Mesendoderm (in vitro differentiated cells): ENCODE data around the gene GARIN3.

Experiments used
- DNase-seq: peaks from one replicate; pipeline ENCODE4 v3.0.0; 2013
- H2AK5ac ChIP-seq: 2 replicates; pipeline ENCODE4 v1.6.1; 2013; ENCODE audit warnings: low read length, inconsistent platforms
- H2BK120ac ChIP-seq: 2 replicates; pipeline ENCODE4 v1.6.1; 2013; ENCODE audit warnings: low read depth, mild to moderate bottlenecking, low read length, moderate library complexity, mixed read lengths
- H2BK15ac ChIP-seq: replicated peaks from 2 replicates; pipeline ENCODE4 v1.6.1; 2013; ENCODE audit warnings: low read depth, mild to moderate bottlenecking, moderate library complexity
- H2BK5ac ChIP-seq: 2 replicates; pipeline ENCODE4 v1.6.1; 2013; ENCODE audit warnings: low read length, inconsistent platforms
- H3K18ac ChIP-seq: 2 replicates; pipeline ENCODE4 v1.6.1; 2013; ENCODE audit warnings: mild to moderate bottlenecking, low read length, mixed read lengths
- H3K23ac ChIP-seq: one replicate; pipeline ENCODE4 v1.6.1; 2013; ENCODE audit warnings: low read length
- H3K27ac ChIP-seq: 2 replicates; pipeline ENCODE4 v1.5.1; 2013; ENCODE audit warnings: low read depth, mild to moderate bottlenecking, inconsistent platforms, low read length, moderate library complexity
- H3K27me3 ChIP-seq: 2 replicates; pipeline ENCODE4 v1.6.1; 2013; ENCODE audit warnings: low read length, control low read depth, mild to moderate bottlenecking, inconsistent platforms; ENCODE audit not compliant: insufficient read depth, poor library complexity
- H3K36me3 ChIP-seq: 2 replicates; pipeline ENCODE4 v1.6.1; 2013; ENCODE audit warnings: low read length, inconsistent platforms; ENCODE audit not compliant: control insufficient read depth, insufficient read depth
- H3K4ac ChIP-seq: one replicate; pipeline ENCODE4 v1.6.1; 2013; ENCODE audit warnings: low read depth, mild to moderate bottlenecking, low read length, moderate library complexity
- H3K4me1 ChIP-seq: 2 replicates; pipeline ENCODE4 v1.6.1; 2013; ENCODE audit warnings: low read depth, low read length, inconsistent platforms; ENCODE audit not compliant: control insufficient read depth
- H3K4me2 ChIP-seq: 2 replicates; pipeline ENCODE4 v1.6.1; 2013; ENCODE audit warnings: low read length
- H3K4me3 ChIP-seq: 2 replicates; pipeline ENCODE4 v1.5.1; 2013; ENCODE audit warnings: mild to moderate bottlenecking, low read length
- H3K56ac ChIP-seq: one replicate; pipeline ENCODE4 v1.6.1; 2013; ENCODE audit warnings: low read length
- H3K79me1 ChIP-seq: 2 replicates; pipeline ENCODE4 v1.6.1; 2013; ENCODE audit warnings: low read length, inconsistent platforms
- H3K79me2 ChIP-seq: 2 replicates; pipeline ENCODE4 v1.6.1; 2013; ENCODE audit warnings: mild to moderate bottlenecking, low read length; ENCODE audit not compliant: control insufficient read depth, insufficient read depth
- H3K9ac ChIP-seq: 2 replicates; pipeline ENCODE4 v1.6.1; 2013; ENCODE audit warnings: low read length, inconsistent platforms
- H4K5ac ChIP-seq: one replicate; pipeline ENCODE4 v1.6.1; 2013; ENCODE audit warnings: low read length
- H4K8ac ChIP-seq: one replicate; pipeline ENCODE4 v1.6.1; 2013; ENCODE audit warnings: low read depth, mild to moderate bottlenecking, control low read depth, low read length, moderate library complexity
- WGBS: extraction: QIAGEN DNeasy Blood & Tissue Kit; methylation state at CpG from one replicate; pipeline ENCODE4 v1.1.7; 2013; ENCODE audit warnings: low lambda C conversion rate, missing lambda C conversion rate; ENCODE audit not compliant: insufficient coverage; ENCODE audit errors: extremely low coverage; 5-methylcytosine and 5-hydroxymethylcytosine counted together

GARIN3 gene

GRCh38 chr5:157198277-157198986 is 32.4 kb upstream of the GARIN3 start:
- no peak overlapping the region for H3K27ac ChIP-seq
- no peak overlapping the region for H4K5ac ChIP-seq
- no peak for DNase-seq
- H3K56ac ChIP-seq: no peak overlapping the region
- no peak overlapping the region for H3K9ac ChIP-seq
- H3K79me2 ChIP-seq: no peaks in the 10 kb centered on the region
- no peaks in the 10 kb centered on the region for H3K4me1 ChIP-seq
- no peak overlapping the region for H2BK120ac ChIP-seq
- no CpG with 5 or more reads among the region's 5 CpGs for WGBS
- no peak overlapping the region for H3K4ac ChIP-seq
- H2BK15ac ChIP-seq: no peak overlapping the region
- H3K18ac ChIP-seq: no peak overlapping the region
- no peak overlapping the region for H3K4me3 ChIP-seq
- no peak overlapping the region for H2AK5ac ChIP-seq
- H3K27me3 ChIP-seq: no peaks in the 10 kb centered on the region
- H3K23ac ChIP-seq: no peak overlapping the region
- no peaks in the 10 kb centered on the region for H3K36me3 ChIP-seq
- no peaks in the 10 kb centered on the region for H3K79me1 ChIP-seq
- H3K4me2 ChIP-seq: no peak overlapping the region
- H2BK5ac ChIP-seq: no peak overlapping the region
- H4K8ac ChIP-seq: no peak overlapping the region

- Histone ChIP-seq H3K79me2 (no peaks in the 10 kb centered on the region), H3K79me1 (no peaks in the 10 kb centered on the region), H3K4me1 (no peaks in the 10 kb centered on the region), H4K5ac (no peak overlapping the region), H3K27ac (no peak overlapping the region), H3K4ac (no peak overlapping the region), H3K4me2 (no peak overlapping the region), H3K36me3 (no peaks in the 10 kb centered on the region), H3K23ac (no peak overlapping the region), H3K4me3 (no peak overlapping the region), H4K8ac (no peak overlapping the region), H3K18ac (no peak overlapping the region), H3K9ac (no peak overlapping the region), H2BK5ac (no peak overlapping the region), H2BK15ac (no peak overlapping the region), H3K27me3 (no peaks in the 10 kb centered on the region), H2AK5ac (no peak overlapping the region), H3K56ac (no peak overlapping the region), H2BK120ac (no peak overlapping the region)
- no peak for DNase-seq
- WGBS: no CpG with 5 or more reads among the region's 3 CpGs
Measured at GRCh38 chr5:157197086-157197485, 31.0 kb upstream of the GARIN3 start.

- H3K23ac ChIP-seq: no peak overlapping the region
- H3K4me2 ChIP-seq: no peak overlapping the region
- H3K27me3 ChIP-seq: no peaks in the 10 kb centered on the region
- no peak overlapping the region for H2BK5ac ChIP-seq
- no peak overlapping the region for H4K5ac ChIP-seq
- no peak overlapping the region for H2BK15ac ChIP-seq
- no peak for DNase-seq
- H4K8ac ChIP-seq: no peak overlapping the region
- H3K79me2 ChIP-seq: no peaks in the 10 kb centered on the region
- no peaks in the 10 kb centered on the region for H3K36me3 ChIP-seq
- no peak overlapping the region for H3K4ac ChIP-seq
- no peaks in the 10 kb centered on the region for H3K4me1 ChIP-seq
- no peak overlapping the region for H3K18ac ChIP-seq
- no peak overlapping the region for H3K9ac ChIP-seq
- no peak overlapping the region for H2AK5ac ChIP-seq
- no peaks in the 10 kb centered on the region for H3K79me1 ChIP-seq
- no peak overlapping the region for H3K4me3 ChIP-seq
- H2BK120ac ChIP-seq: no peak overlapping the region
- no peak overlapping the region for H3K27ac ChIP-seq
- H3K56ac ChIP-seq: no peak overlapping the region
Measured at GRCh38 chr5:157196045-157196444, 30.0 kb upstream of the GARIN3 start.

- H2BK15ac ChIP-seq: no peak overlapping the region
- H3K27me3 ChIP-seq: no peaks in the 10 kb centered on the region
- H3K79me2 ChIP-seq: no peaks in the 10 kb centered on the region
- DNase-seq: no peak
- no peak overlapping the region for H2BK120ac ChIP-seq
- no peak overlapping the region for H4K8ac ChIP-seq
- no CpG with 5 or more reads among the region's 10 CpGs for WGBS
- H3K56ac ChIP-seq: no peak overlapping the region
- H3K4me3 ChIP-seq: no peak overlapping the region
- H2BK5ac ChIP-seq: no peak overlapping the region
- no peak overlapping the region for H3K4me2 ChIP-seq
- no peak overlapping the region for H4K5ac ChIP-seq
- no peak overlapping the region for H3K4ac ChIP-seq
- H3K23ac ChIP-seq: no peak overlapping the region
- H2AK5ac ChIP-seq: no peak overlapping the region
- no peaks in the 10 kb centered on the region for H3K79me1 ChIP-seq
- H3K18ac ChIP-seq: no peak overlapping the region
- no peaks in the 10 kb centered on the region for H3K36me3 ChIP-seq
- no peaks in the 10 kb centered on the region for H3K4me1 ChIP-seq
- H3K27ac ChIP-seq: no peak overlapping the region
- H3K9ac ChIP-seq: no peak overlapping the region
Measured at GRCh38 chr5:157193699-157194424, 27.8 kb upstream of the GARIN3 start.

- H3K4me1 ChIP-seq: no peaks in the 10 kb centered on the region
- H3K9ac ChIP-seq: no peak overlapping the region
- no CpG with 5 or more reads among the region's 7 CpGs for WGBS
- no peak overlapping the region for H2BK15ac ChIP-seq
- no peak overlapping the region for H2BK120ac ChIP-seq
- DNase-seq: no peak
- no peak overlapping the region for H3K23ac ChIP-seq
- H4K5ac ChIP-seq: no peak overlapping the region
- no peak overlapping the region for H3K56ac ChIP-seq
- H2AK5ac ChIP-seq: no peak overlapping the region
- no peak overlapping the region for H3K18ac ChIP-seq
- no peak overlapping the region for H3K4me2 ChIP-seq
- H3K36me3 ChIP-seq: no peaks in the 10 kb centered on the region
- no peak overlapping the region for H3K27ac ChIP-seq
- no peak overlapping the region for H3K4ac ChIP-seq
- H3K4me3 ChIP-seq: no peak overlapping the region
- no peaks in the 10 kb centered on the region for H3K79me2 ChIP-seq
- no peak overlapping the region for H2BK5ac ChIP-seq
- H4K8ac ChIP-seq: no peak overlapping the region
- no peaks in the 10 kb centered on the region for H3K79me1 ChIP-seq
- no peaks in the 10 kb centered on the region for H3K27me3 ChIP-seq
Measured at GRCh38 chr5:157189223-157189622, 23.2 kb upstream of the GARIN3 start.

GRCh38 chr5:157188270-157188669 is 22.2 kb upstream of the GARIN3 start:
- Histone ChIP-seq H3K79me1 (no peaks in the 10 kb centered on the region), H3K4ac (no peak overlapping the region), H3K18ac (no peak overlapping the region), H3K79me2 (no peaks in the 10 kb centered on the region), H3K4me1 (no peaks in the 10 kb centered on the region), H2BK15ac (no peak overlapping the region), H3K4me2 (no peak overlapping the region), H3K27ac (no peak overlapping the region), H2BK5ac (no peak overlapping the region), H4K5ac (no peak overlapping the region), H3K23ac (no peak overlapping the region), H3K4me3 (no peak overlapping the region), H3K9ac (no peak overlapping the region), H3K56ac (no peak overlapping the region), H2BK120ac (no peak overlapping the region), H3K36me3 (no peaks in the 10 kb centered on the region), H4K8ac (no peak overlapping the region), H3K27me3 (no peaks in the 10 kb centered on the region), H2AK5ac (no peak overlapping the region)
- no peak for DNase-seq
